GM12878 (cell line): Measurements from ENCODE around the gene TOE1. TPM values are rescaled to one million over a fixed set of nuclear protein-coding genes. Genes with fewer than 3 reads are reported as not detected.

Experiments
- ATAC-seq: fragments of 200-7000 bp; cut with Tn5 transposase; 3 replicates; pipeline ENCODE4 v1.9.1; 2020; ENCODE audit warnings: mild to moderate bottlenecking, moderate library complexity
- BruUV-seq: library from RNA; stranded (reverse); fragments of 400-500 nt; replicated peaks from 2 replicates; lab custom pipeline; 2021; lab: Mats Ljungman, UMichigan
- CTCF ChIA-PET: fragments of 300-600 bp; sonication (Branson Sonifier 250); formaldehyde crosslinking; extraction: SDS; loops from one replicate; lab custom pipeline; 2021; ENCODE audit warnings: inconsistent platforms; lab: Yijun Ruan, JAX
- POLR2A ChIA-PET: fragments of 350-600 bp; formaldehyde crosslinking; extraction: SDS; loops from one replicate; lab custom pipeline; 2021; ENCODE audit warnings: inconsistent platforms; lab: Charles Lee
- RAD21 ChIA-PET: fragments of 300-600 bp; sonication (Branson Sonifier 250); formaldehyde crosslinking; loops from one replicate; lab custom pipeline; 2023; ENCODE audit warnings: antibody characterized with exemption; ENCODE audit not compliant: unreplicated experiment; lab: Charles Lee
- SMC1A ChIA-PET: fragments of 300-600 bp; sonication (Branson Sonifier 250); formaldehyde crosslinking; loops from one replicate; lab custom pipeline; 2023; ENCODE audit not compliant: unreplicated experiment, uncharacterized antibody; lab: Charles Lee
- DNase-seq: peaks from one replicate; pipeline ENCODE4 v3.0.0-alpha.2; 2011; ENCODE audit warnings: low read depth, low spot score
- FAIRE-seq: peaks from 3 replicates; lab custom pipeline; 2011; peaks lifted over from hg19 to GRCh38; lab: Jason Lieb, UNC
- H2AFZ ChIP-seq: 2 replicates; pipeline ENCODE4 v1.6.0; 2011; ENCODE audit warnings: low read depth, low read length, control low read depth; ENCODE audit not compliant: control insufficient read depth
- H3K27ac ChIP-seq: 2 replicates; pipeline ENCODE4 v1.5.1; 2011; ENCODE audit warnings: control low read depth; ENCODE audit not compliant: control insufficient read depth, insufficient read depth
- H3K27me3 ChIP-seq, 2 experiments: replicated peaks in 1 of 2; 2 replicates each; pipeline versions ENCODE4 v1.6.0 to v1.6.1; 2011; ENCODE audit warnings: low read length in 1 of 2; ENCODE audit not compliant: control insufficient read depth in 2 of 2, insufficient read depth in 2 of 2
- H3K36me3 ChIP-seq, 2 experiments: 2 replicates each; pipeline ENCODE4 v1.5.1; 2011; ENCODE audit warnings: low read length in 1 of 2; ENCODE audit not compliant: control insufficient read depth in 2 of 2, insufficient read depth in 2 of 2
- H3K4me1 ChIP-seq: 2 replicates; pipeline ENCODE4 v1.6.1; 2011; ENCODE audit warnings: mild to moderate bottlenecking, low read length, moderate library complexity, mixed read lengths; ENCODE audit not compliant: control insufficient read depth, insufficient read depth
- H3K4me2 ChIP-seq: 2 replicates; pipeline ENCODE4 v1.6.0; 2011; ENCODE audit warnings: control low read depth; ENCODE audit not compliant: control insufficient read depth, insufficient read depth
- H3K4me3 ChIP-seq: fragments of 200-600 bp; sonication (generic); 2 replicates; pipeline ENCODE4 v1.5.1; 2016
- H3K79me2 ChIP-seq: 2 replicates; pipeline ENCODE4 v1.6.0; 2011; ENCODE audit warnings: low read length; ENCODE audit not compliant: control insufficient read depth, insufficient read depth
- H3K9ac ChIP-seq: 2 replicates; pipeline ENCODE4 v1.8.0; 2011; ENCODE audit warnings: low read length, control low read depth, mixed read lengths; ENCODE audit not compliant: control insufficient read depth, insufficient read depth
- H3K9me3 ChIP-seq: replicated peaks from 3 replicates; pipeline ENCODE4 v1.5.1; 2011; ENCODE audit warnings: mild to moderate bottlenecking, low read length; ENCODE audit not compliant: control insufficient read depth, insufficient read depth
- H4K20me1 ChIP-seq: 2 replicates; pipeline ENCODE4 v1.6.0; 2011; ENCODE audit not compliant: control insufficient read depth, insufficient read depth
- CBX5 ChIP-seq: sonication (generic); IDR thresholded peaks from 2 replicates; pipeline ENCODE4 v1.6.1; 2016; ENCODE audit warnings: low read depth, moderate library complexity, mild to moderate bottlenecking, inconsistent platforms
- ETV6 ChIP-seq, 2 experiments: fragments of 450-650 bp in 1 of 2; IDR thresholded peaks in 1 of 2; conservative IDR thresholded peaks in 1 of 2; 2 replicates each; pipeline ENCODE4 v1.6.1; 2014; ENCODE audit warnings: antibody characterized with exemption in 1 of 2, borderline replicate concordance in 1 of 2, low read depth in 1 of 2, mild to moderate bottlenecking in 1 of 2, moderate library complexity in 1 of 2
- RAD21 ChIP-seq: IDR thresholded peaks from 2 replicates; pipeline ENCODE4 v1.6.1; 2011; ENCODE audit warnings: mild to moderate bottlenecking, low read depth, low read length, moderate library complexity; ENCODE audit not compliant: insufficient read depth
- USF2 ChIP-seq: IDR thresholded peaks from 2 replicates; pipeline ENCODE4 v1.6.1; 2011; ENCODE audit warnings: low read depth, low read length, improper control_type of control experiment, borderline replicate concordance
- WGBS: methylation state at CpG from one replicate; pipeline ENCODE4 v1.1.6; 2016; ENCODE audit warnings: low lambda C conversion rate; ENCODE audit not compliant: insufficient replicate concordance, insufficient coverage; ENCODE audit errors: missing lambda C conversion rate; 5-methylcytosine and 5-hydroxymethylcytosine counted together
- in situ Hi-C: fragments of 300-500 bp; cut with MboI; formaldehyde crosslinking; loops from 9 replicates; pipeline ENCODE4 v1.14.3; 2018; ENCODE audit warnings: mixed read lengths
- intact Hi-C: fragments of 100-400 bp; cut with micrococcal nuclease; formaldehyde crosslinking; loops from one replicate; pipeline ENCODE4 v1.14.2; 2022; ENCODE audit not compliant: unreplicated experiment
- polyA plus RNA-seq, 11 experiments: library from polyadenylated mRNA; depleted of rRNA in 4 of 11; unstranded in 6 of 11; stranded (reverse) in 5 of 11; fragments of >200 nt; fragmentation: Nextera tagmentation in 4 of 11; fragmentation: Illumina TruSeq in 1 of 11; extraction: Ambion mirVana in 4 of 11; extraction: Trizol in 1 of 11; gene quantifications; 1 replicate in 1 of 11; 2 replicates in 10 of 11; pipeline versions ENCODE4 v1.2.1 to v1.2.3, GENCODE V29; 2011 to 2016; ENCODE audit warnings: inconsistent platforms in 2 of 11, missing spikeins in 2 of 11, low read depth in 1 of 11
- total RNA-seq, 4 experiments: library from RNA; depleted of rRNA in 3 of 4; stranded (reverse); fragments of >200 nt in 3 of 4; fragmentation: Illumina TruSeq in 1 of 4; extraction: Trizol in 1 of 4; gene quantifications; 2 replicates each; pipeline versions ENCODE4 v1.2.1 to v1.2.3, GENCODE V29; 2013 to 2021
- TF ChIP-seq, protein P1 (sequence below): fragments of 450-650 bp; IDR thresholded peaks from 2 replicates; pipeline ENCODE4 v1.6.1; 2014; ENCODE audit warnings: mild to moderate bottlenecking

Gene TOE1
- total and polyA plus RNA-seq, 10 of the 15 experiments (the other 5 are each of a cell fraction or from before 2014, with no cell fraction given) = 22.7 to 38.0 (median 33.3) TPM

GRCh38 chr1:45314266-45314665 is 25.7 kb upstream of the TOE1 start:
- no peak for ATAC-seq
- ChIA-PET SMC1A (interaction anchor here (0.7 to 1.6 kb wide), 7 partner anchors 9 to 237 kb away, joined by 3 to 8 read pairs (median 3); partner anchors contain the start of genes AKR1A1 and TOE1), POLR2A (interaction anchor here (1.4 kb wide), 1 partner anchor 8 kb away, joined by 3 read pairs; no protein-coding TSS in a partner anchor), RAD21 (interaction anchor here (0.8 to 1.9 kb wide), 2 partner anchors 8 to 26 kb away, joined by 4 to 11 read pairs; partner anchors contain the start of genes MUTYH and TOE1), CTCF (interaction anchor here (0.6 to 2.3 kb wide), 6 partner anchors 9 to 242 kb away, joined by 3 to 7 read pairs (median 4); partner anchors contain the start of genes CCDC163, MMACHC and TOE1)
- no peaks in the 10 kb centered on the region for H3K27me3 ChIP-seq
- no peaks in the 10 kb centered on the region for H4K20me1 ChIP-seq
- no peak for DNase-seq
- intact Hi-C loops (no loop called here), in situ Hi-C loops (no loop called here)
- no TSS peak for BruUV-seq
- no peak overlapping the region for H3K27ac ChIP-seq
- H3K9me3 ChIP-seq = no peaks in the 10 kb centered on the region; the same call in 2 of the 3 replicates
- no peaks in the 10 kb centered on the region for H3K4me1 ChIP-seq
- H3K9ac ChIP-seq = no peak overlapping the region
- H2AFZ ChIP-seq = no peak overlapping the region
- no peak overlapping the region for H3K4me3 ChIP-seq
- 34% methylated on average over 3 of the region's 3 CpGs for WGBS
- no peaks in the 10 kb centered on the region for H3K79me2 ChIP-seq
- no peak for TF ChIP-seq ETV6 (conservative IDR thresholded peaks at IDR 0.05 in 1 of 2, IDR thresholded peaks at IDR 0.05 in 1 of 2; ENCODE audit: borderline replicate concordance in 1 of 2, low read depth in 1 of 2)
- TF ChIP-seq, protein P1, sequence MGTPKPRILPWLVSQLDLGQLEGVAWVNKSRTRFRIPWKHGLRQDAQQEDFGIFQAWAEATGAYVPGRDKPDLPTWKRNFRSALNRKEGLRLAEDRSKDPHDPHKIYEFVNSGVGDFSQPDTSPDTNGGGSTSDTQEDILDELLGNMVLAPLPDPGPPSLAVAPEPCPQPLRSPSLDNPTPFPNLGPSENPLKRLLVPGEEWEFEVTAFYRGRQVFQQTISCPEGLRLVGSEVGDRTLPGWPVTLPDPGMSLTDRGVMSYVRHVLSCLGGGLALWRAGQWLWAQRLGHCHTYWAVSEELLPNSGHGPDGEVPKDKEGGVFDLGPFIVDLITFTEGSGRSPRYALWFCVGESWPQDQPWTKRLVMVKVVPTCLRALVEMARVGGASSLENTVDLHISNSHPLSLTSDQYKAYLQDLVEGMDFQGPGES = no peak
- no peak for TF ChIP-seq CBX5
- TF ChIP-seq RAD21 = no peak
- TF ChIP-seq USF2 = no peak
- H3K4me2 ChIP-seq = no peak overlapping the region
- H3K36me3 ChIP-seq = no peaks in the 10 kb centered on the region
- no peak for FAIRE-seq
